Stomach (tissue), 9 donors: Measurements from ENCODE around the gene MLLT6. TPM values are rescaled to one million over a fixed set of nuclear protein-coding genes. Genes with fewer than 3 reads are reported as not detected.
A peak's percentile ranks its signal among the peaks of the same experiment; 100 is the strongest.

Source experiments
- DNase-seq, 2 donors: peaks; one replicate each; pipeline versions ENCODE4 v3.0.0 to v3.0.0-alpha.2; 2013 to 2019
- H3K27ac ChIP-seq, 5 donors: fragments of 200-600 bp in 4 of 5; sonication (generic) in 4 of 5; one replicate each; pipeline ENCODE4 v1.5.1; 2013 to 2019; ENCODE audit warnings: mild to moderate bottlenecking in 1 of 5, moderate library complexity in 1 of 5
- H3K27me3 ChIP-seq, 3 donors: fragments of 200-600 bp; sonication (generic); one replicate each; pipeline ENCODE4 v1.5.1; 2017 to 2019; ENCODE audit warnings: mixed run types in 1 of 3
- H3K36me3 ChIP-seq, 4 donors: fragments of 200-600 bp; sonication (generic); 1 replicate in 3 of 4; 2 replicates in 1 of 4; pipeline ENCODE4 v1.5.1; 2016 to 2019
- H3K4me1 ChIP-seq, 4 donors: fragments of 200-600 bp; sonication (generic); one replicate each; pipeline ENCODE4 v1.5.1; 2016 to 2019
- H3K4me3 ChIP-seq, 4 donors: fragments of 200-600 bp; sonication (generic) in 3 of 4; one replicate each; pipeline ENCODE4 v1.5.1; 2016 to 2019; ENCODE audit warnings: mild to moderate bottlenecking in 1 of 4
- H3K9me3 ChIP-seq, 4 donors: fragments of 200-600 bp; sonication (generic); one replicate each; pipeline ENCODE4 v1.5.1; 2016 to 2019
- CTCF ChIP-seq, 7 experiments: fragments of 450-650 bp in 4 of 7; fragments of 200-600 bp in 3 of 7; sonication (generic) in 3 of 7; IDR thresholded peaks; one replicate each; pipeline ENCODE4 v1.5.1; 2016 to 2019; ENCODE audit warnings: antibody characterized with exemption in 7 of 7, control low read depth in 2 of 7, mild to moderate bottlenecking in 1 of 7
- EP300 ChIP-seq: sonication (generic); formaldehyde crosslinking; IDR thresholded peaks from one replicate; pipeline ENCODE4 v1.6.1; 2017; ENCODE audit warnings: antibody characterized with exemption
- POLR2A ChIP-seq, 4 donors: fragments of 450-650 bp; IDR thresholded peaks; one replicate each; pipeline ENCODE4 v1.6.1; 2016; ENCODE audit warnings: antibody characterized with exemption in 4 of 4, control low read depth in 2 of 4, mild to moderate bottlenecking in 1 of 4, moderate library complexity in 1 of 4
- POLR2AphosphoS5 ChIP-seq, 3 donors: sonication (generic); formaldehyde crosslinking; IDR thresholded peaks; one replicate each; pipeline ENCODE4 v1.6.1; 2016; ENCODE audit warnings: antibody characterized with exemption in 3 of 3
- WGBS, 5 donors: extraction: QIAGEN DNeasy Blood & Tissue Kit in 3 of 5; methylation state at CpG; one replicate each; pipeline versions ENCODE4 v1.1.5 to v1.1.7; 2013 to 2018; 5-methylcytosine and 5-hydroxymethylcytosine counted together
- intact Hi-C: fragments of 100-400 bp; cut with DNase I; formaldehyde crosslinking; loops from one replicate; pipeline ENCODE4 v1.15.1; 2023; ENCODE audit warnings: low total_unique reads
- polyA plus RNA-seq, 3 donors: library from polyadenylated mRNA; stranded (reverse); fragments of 200-250 nt; gene quantifications; one replicate each; pipeline ENCODE4 v1.2.3, GENCODE V29; 2013
- total RNA-seq, 5 donors: library from RNA; depleted of rRNA; stranded (reverse); fragments of >200 nt; gene quantifications; one replicate each; pipeline versions ENCODE4 v1.1.0 to v1.2.3, GENCODE V29; 2014 to 2016
- donor health status: healthy with polysubstance abuse.
- donor health status: Bipolar disorder and iron deficiency.
- donor health status: healthy.

The MLLT6 gene
- total and polyA plus RNA-seq, 8 donors: 26.0 to 312 (median 55.7) TPM

DNA sequence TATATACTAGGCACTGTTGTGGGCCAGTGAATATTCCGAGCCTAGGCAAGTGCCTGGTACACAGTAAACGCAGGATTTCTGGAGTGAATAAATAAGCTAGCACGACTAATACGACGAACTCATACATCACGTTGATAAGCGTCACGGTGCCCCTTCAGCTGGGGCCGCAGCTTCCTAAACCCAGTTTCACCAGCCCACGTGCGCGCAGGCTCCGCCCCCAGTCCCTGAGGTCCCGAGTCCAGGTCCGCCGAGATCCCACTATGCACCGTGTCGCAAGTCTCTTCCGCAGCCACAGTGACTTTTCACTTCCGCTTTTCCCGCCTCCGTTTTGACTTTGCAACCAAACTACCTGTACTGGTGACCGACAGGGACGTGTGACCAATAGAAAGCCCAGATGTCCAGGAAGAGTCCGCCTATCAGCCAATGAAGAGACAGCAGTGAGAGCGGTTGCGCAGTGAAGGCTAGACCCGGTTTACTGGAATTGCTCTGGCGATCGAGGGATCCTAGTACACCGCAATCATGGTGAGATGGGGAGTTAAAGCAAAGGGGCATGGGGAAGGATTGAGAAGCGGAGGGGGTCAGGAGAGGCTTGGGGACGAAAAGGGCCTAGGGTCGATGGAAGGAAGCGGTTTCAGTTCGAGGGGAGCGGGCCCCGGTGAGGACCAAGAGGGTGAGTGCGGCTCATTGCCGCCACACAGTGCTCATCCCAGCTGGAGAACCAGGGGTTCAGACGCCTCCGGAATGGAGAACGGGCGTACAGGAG lies 47.4 kb downstream of the MLLT6 start, which contains the start of gene PSMB3:
PSMB3 (plus strand) TSS at position 434 of the 763 bp plus-strand sequence; CDS start at position 520, 86 bp downstream.
- intact Hi-C loops: no loop called here
- WGBS, 5 donors: 0 to 1% (median 0%) methylated on average over 32 to 44 of the region's 44 CpGs
- H3K4me1 ChIP-seq: peaks cover 45 to 68% (median 61%) of the 10 kb centered on the region in 4 donors

GRCh38 chr17:38753071-38753506 lies 48.0 kb downstream of the MLLT6 start:
- WGBS, 5 donors: 4 to 10% (median 7%) methylated on average over 13 to 22 of the region's 22 CpGs
- Histone ChIP-seq H3K4me1 (peaks cover 44 to 62% (median 55%) of the 10 kb centered on the region in 4 donors), H3K9me3 (no peaks in the 10 kb centered on the region), H3K27me3 (peaks cover 0 to 27% (median 9%) of the 10 kb centered on the region in 3 donors), H3K4me3 (peak overlapping the region; percentile 71 to 98 (median 90)), H3K36me3 (peaks cover 30 to 43% (median 38%) of the 10 kb centered on the region in 4 donors), H3K27ac (peak overlapping the region; percentile 85 to 94 (median 93))
- DNase-seq: no peak
- intact Hi-C loops: no loop called here
- no peak for TF ChIP-seq POLR2AphosphoS5 (IDR thresholded peaks at IDR 0.05)
- no peak for TF ChIP-seq CTCF (IDR thresholded peaks at IDR 0.05)
- no peak for TF ChIP-seq POLR2A (IDR thresholded peaks at IDR 0.05)
- TF ChIP-seq EP300: no peak

More for the DNA sequence above, 47.4 kb downstream of the MLLT6 start, which contains the start of gene PSMB3:
- peak in 1 of 7 experiments; percentile 9 for TF ChIP-seq CTCF (IDR thresholded peaks at IDR 0.05)
- TF ChIP-seq POLR2A (IDR thresholded peaks at IDR 0.05): peak in 2 of 4 donors; percentile 7 to 39
- TF ChIP-seq EP300: no peak
- peak; percentile 54 to 92 (median 75) for TF ChIP-seq POLR2AphosphoS5 (IDR thresholded peaks at IDR 0.05)
- Histone ChIP-seq H3K4me3 (peak within 1 kb of the TSS; percentile 71 to 98 (median 90)), H3K9me3 (no peaks in the 10 kb centered on the region), H3K27me3 (peaks cover 0 to 33% (median 15%) of the 10 kb centered on the region in 3 donors), H3K36me3 (peaks cover 25 to 37% (median 32%) of the 10 kb centered on the region in 4 donors), H3K27ac (peak within 1 kb of the TSS; percentile 85 to 94 (median 93))
- DNase-seq: peak; percentile 97 to 99

DNA sequence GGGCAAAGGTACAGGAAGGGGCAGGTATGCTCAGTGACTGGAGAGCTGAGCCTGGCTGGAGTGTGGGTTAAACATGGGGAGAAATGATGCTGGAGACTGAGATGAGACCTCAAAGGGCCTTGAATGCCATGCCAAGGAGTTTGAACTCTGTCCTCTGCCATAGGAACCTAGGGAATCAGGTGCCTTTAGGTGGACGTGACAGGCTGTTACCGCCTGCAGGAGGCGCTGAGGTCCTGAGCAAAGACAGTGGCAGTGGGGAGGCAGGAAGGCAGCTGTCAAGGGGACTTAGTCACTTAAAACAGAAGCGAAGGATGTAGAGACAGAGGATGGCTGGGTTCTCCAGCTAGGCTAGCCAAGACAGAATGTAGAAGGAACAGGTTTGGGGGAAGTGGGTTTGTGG lies 56.5 kb downstream of the MLLT6 start:
- H3K4me1 ChIP-seq: no peaks in the 10 kb centered on the region
- TF ChIP-seq POLR2AphosphoS5 (IDR thresholded peaks at IDR 0.05): no peak
- no peak for TF ChIP-seq EP300
- H3K27me3 ChIP-seq: no peaks in the 10 kb centered on the region
- intact Hi-C loops: no loop called here
- peak in 1 of 2 donors; percentile 43 for DNase-seq
- no peak overlapping the region for H3K4me3 ChIP-seq
- peaks cover 78 to 100% (median 100%) of the 10 kb centered on the region in 4 donors for H3K36me3 ChIP-seq
- 61 to 83% (median 80%) methylated on average over 4 of the region's 4 CpGs for WGBS, 5 donors
- no peaks in the 10 kb centered on the region for H3K9me3 ChIP-seq
- H3K27ac ChIP-seq: no peak overlapping the region

- Histone ChIP-seq H3K27ac (no peak overlapping the region), H3K4me3 (no peak overlapping the region), H3K9me3 (no peaks in the 10 kb centered on the region), H3K36me3 (peaks cover 79 to 100% (median 100%) of the 10 kb centered on the region in 4 donors), H3K27me3 (no peaks in the 10 kb centered on the region), H3K4me1 (no peaks in the 10 kb centered on the region)
- TF ChIP-seq POLR2A (IDR thresholded peaks at IDR 0.05): no peak
- no peak for TF ChIP-seq EP300
- TF ChIP-seq POLR2AphosphoS5 (IDR thresholded peaks at IDR 0.05): no peak
- TF ChIP-seq CTCF (IDR thresholded peaks at IDR 0.05): no peak
- WGBS, 5 donors: 70 to 83% (median 74%) methylated on average over 3 of the region's 3 CpGs
- intact Hi-C loops: no loop called here
- no peak for DNase-seq
Observed at GRCh38 chr17:38762231-38762630, 57.2 kb downstream of the MLLT6 start.
